ENCODE measurements around the gene ABCA13.

ABCA13 gene

GRCh38 chr7:48454750-48455192 lies 283.5 kb downstream of the ABCA13 start:
- no peaks in the 10 kb centered on the region for H3K27me3 ChIP-seq (ENCODE audit: insufficient read depth, low read length, poor library complexity, severe bottlenecking)
- no peak overlapping the region for H2AFZ ChIP-seq (ENCODE audit: low read length)
- no peaks in the 10 kb centered on the region for H3K9me2 ChIP-seq (replicated peaks; ENCODE audit: low read depth, low read length)
- H3K9me3 ChIP-seq (ENCODE audit: insufficient read depth, low read depth, low read length) = no peaks in the 10 kb centered on the region; the same call in 1 of the 2 replicates
- no peaks in the 10 kb centered on the region for H3F3A ChIP-seq (ENCODE audit: low read depth)
- H3K9ac ChIP-seq (ENCODE audit: low read depth, low read length, poor library complexity, severe bottlenecking) = no peak overlapping the region
- H3K79me2 ChIP-seq (ENCODE audit: insufficient read depth, low read length) = no peaks in the 10 kb centered on the region
- no peaks in the 10 kb centered on the region for H3K4me1 ChIP-seq (ENCODE audit: insufficient read depth, low read length, poor library complexity, severe bottlenecking)
- H3K4me2 ChIP-seq (ENCODE audit: low read depth, low read length, poor library complexity, severe bottlenecking) = no peak overlapping the region
- no peak for TF ChIP-seq EZH2phosphoT487 (IDR thresholded peaks at IDR 0.05; ENCODE audit: borderline replicate concordance)
- no peak for TF ChIP-seq CTCF (conservative IDR thresholded peaks at IDR 0.05; ENCODE audit: low read length)
- H3K36me3 ChIP-seq (ENCODE audit: insufficient read depth, low read length) = no peaks in the 10 kb centered on the region
- no peak overlapping the region for H3K4me3 ChIP-seq (ENCODE audit: low read length, poor library complexity, severe bottlenecking)
- H4K20me1 ChIP-seq (ENCODE audit: insufficient read depth, low read length, poor library complexity, severe bottlenecking) = no peaks in the 10 kb centered on the region

GRCh38 chr7:48455363-48455762 lies 284.1 kb downstream of the ABCA13 start:
- no peaks in the 10 kb centered on the region for H3K9me2 ChIP-seq (replicated peaks; ENCODE audit: low read depth, low read length)
- H3F3A ChIP-seq (ENCODE audit: low read depth) = no peaks in the 10 kb centered on the region
- no peak overlapping the region for H2AFZ ChIP-seq (ENCODE audit: low read length)
- no peaks in the 10 kb centered on the region for H3K36me3 ChIP-seq (ENCODE audit: insufficient read depth, low read length)
- H4K20me1 ChIP-seq (ENCODE audit: insufficient read depth, low read length, poor library complexity, severe bottlenecking) = no peaks in the 10 kb centered on the region
- no peaks in the 10 kb centered on the region for H3K4me1 ChIP-seq (ENCODE audit: insufficient read depth, low read length, poor library complexity, severe bottlenecking)
- TF ChIP-seq CTCF (conservative IDR thresholded peaks at IDR 0.05; ENCODE audit: low read length) (no peak), EZH2phosphoT487 (IDR thresholded peaks at IDR 0.05; ENCODE audit: borderline replicate concordance) (no peak)
- H3K27me3 ChIP-seq (ENCODE audit: insufficient read depth, low read length, poor library complexity, severe bottlenecking) = no peaks in the 10 kb centered on the region
- H3K79me2 ChIP-seq (ENCODE audit: insufficient read depth, low read length) = no peaks in the 10 kb centered on the region
- no peak overlapping the region for H3K4me2 ChIP-seq (ENCODE audit: low read depth, low read length, poor library complexity, severe bottlenecking)
- no peak overlapping the region for H3K9ac ChIP-seq (ENCODE audit: low read depth, low read length, poor library complexity, severe bottlenecking)
- H3K4me3 ChIP-seq (ENCODE audit: low read length, poor library complexity, severe bottlenecking) = no peak overlapping the region
- H3K9me3 ChIP-seq (ENCODE audit: insufficient read depth, low read depth, low read length) = no peaks in the 10 kb centered on the region; the same call in 1 of the 2 replicates

- no peaks in the 10 kb centered on the region for H3K9me2 ChIP-seq (replicated peaks; ENCODE audit: low read depth, low read length)
- H3K27me3 ChIP-seq (ENCODE audit: insufficient read depth, low read length, poor library complexity, severe bottlenecking) = no peaks in the 10 kb centered on the region
- no peak overlapping the region for H3K4me3 ChIP-seq (ENCODE audit: low read length, poor library complexity, severe bottlenecking)
- no peaks in the 10 kb centered on the region for H3K36me3 ChIP-seq (ENCODE audit: insufficient read depth, low read length)
- no peaks in the 10 kb centered on the region for H3F3A ChIP-seq (ENCODE audit: low read depth)
- H3K79me2 ChIP-seq (ENCODE audit: insufficient read depth, low read length) = no peaks in the 10 kb centered on the region
- TF ChIP-seq CTCF (conservative IDR thresholded peaks at IDR 0.05; ENCODE audit: low read length) = no peak
- no peak for TF ChIP-seq EZH2phosphoT487 (IDR thresholded peaks at IDR 0.05; ENCODE audit: borderline replicate concordance)
- H3K9me3 ChIP-seq (ENCODE audit: insufficient read depth, low read depth, low read length) = no peaks in the 10 kb centered on the region; the same call in 1 of the 2 replicates
- no peak overlapping the region for H3K9ac ChIP-seq (ENCODE audit: low read depth, low read length, poor library complexity, severe bottlenecking)
- H3K4me1 ChIP-seq (ENCODE audit: insufficient read depth, low read length, poor library complexity, severe bottlenecking) = no peaks in the 10 kb centered on the region
- H2AFZ ChIP-seq (ENCODE audit: low read length) = no peak overlapping the region
- H3K4me2 ChIP-seq (ENCODE audit: low read depth, low read length, poor library complexity, severe bottlenecking) = no peak overlapping the region
- H4K20me1 ChIP-seq (ENCODE audit: insufficient read depth, low read length, poor library complexity, severe bottlenecking) = no peaks in the 10 kb centered on the region
Observed at GRCh38 chr7:48458701-48459524, 287.7 kb downstream of the ABCA13 start.

Data from Loucy (cell line).